Upper lobe of right lung (tissue), 1 donor: ENCODE results near the gene HOXB5. TPM values are rescaled to one million over a fixed set of nuclear protein-coding genes. Genes with fewer than 3 reads are reported as not detected.

Experiments used
- ATAC-seq: fragments of 200-7000 bp; cut with Tn5 transposase; one replicate; pipeline ENCODE4 v1.9.1; 2020; ENCODE audit warnings: mild to moderate bottlenecking, moderate library complexity
- DNase-seq: peaks from one replicate; pipeline ENCODE4 v3.0.0-alpha.2; 2020
- H3K27ac ChIP-seq: fragments of 200-600 bp; one replicate; pipeline ENCODE4 v1.8.0; 2022
- H3K27me3 ChIP-seq: fragments of 200-600 bp; one replicate; pipeline ENCODE4 v1.8.0; 2022; ENCODE audit warnings: mild to moderate bottlenecking
- H3K36me3 ChIP-seq: fragments of 200-600 bp; one replicate; pipeline ENCODE4 v1.8.0; 2022
- H3K4me1 ChIP-seq: fragments of 200-600 bp; one replicate; pipeline ENCODE4 v1.8.0; 2022
- H3K4me3 ChIP-seq: fragments of 200-600 bp; one replicate; pipeline ENCODE4 v1.8.0; 2022; ENCODE audit warnings: mild to moderate bottlenecking
- H3K9me3 ChIP-seq: fragments of 200-600 bp; one replicate; pipeline ENCODE4 v1.8.0; 2022
- CTCF ChIP-seq: fragments of 200-600 bp; IDR thresholded peaks from one replicate; pipeline ENCODE4 v1.8.0; 2022; ENCODE audit warnings: antibody characterized with exemption
- intact Hi-C: fragments of 100-400 bp; cut with DNase I; formaldehyde crosslinking; loops from one replicate; pipeline ENCODE4 v1.11.0; 2022
- total RNA-seq: library from RNA; stranded (reverse); fragmentation: NEBNext Ultra II Directional; extraction: Animal tissue kit (Norgen Biotek cat#: 25700); gene quantifications from one replicate; pipeline ENCODE4 v1.2.1, GENCODE V29; 2021
- donor health status: DM: no; HTN: yes; CAD: no; lungs with severe emphysema.

Gene HOXB5
- total RNA-seq, 1 donor from 2014 or later, result 4.4 TPM

GRCh38 chr17:48591255-48592056, 2.1 kb downstream of the HOXB5 start:
- ATAC-seq, result no peak
- Histone ChIP-seq H3K4me1 (peaks cover 39% of the 10 kb centered on the region), H3K4me3 (peak overlapping the region; percentile 55), H3K27me3 (peaks cover 73% of the 10 kb centered on the region), H3K27ac (peak overlapping the region; percentile 85), H3K36me3 (no peaks in the 10 kb centered on the region), H3K9me3 (no peaks in the 10 kb centered on the region)
- intact Hi-C loops, result loop anchor here (5.0 kb wide), 1 partner anchor 239 kb away; no protein-coding TSS in a partner anchor
- TF ChIP-seq CTCF, result no peak
- no peak for DNase-seq

- no peak for ATAC-seq
- no peak for TF ChIP-seq CTCF
- DNase-seq, result no peak
- Histone ChIP-seq H3K4me1 (peaks cover 46% of the 10 kb centered on the region), H3K4me3 (peak overlapping the region; percentile 55), H3K27me3 (peaks cover 73% of the 10 kb centered on the region), H3K9me3 (no peaks in the 10 kb centered on the region), H3K27ac (peak overlapping the region; percentile 85), H3K36me3 (no peaks in the 10 kb centered on the region)
- intact Hi-C loops, result loop anchor here (5.0 kb wide), 1 partner anchor 238 kb away; no protein-coding TSS in a partner anchor
Measured at GRCh38 chr17:48590607-48591161, 2.9 kb downstream of the HOXB5 start.

GRCh38 chr17:48589831-48590606, 3.6 kb downstream of the HOXB5 start, which contains the start of gene HOXB3:
HOXB3 (minus strand) TSS chr17:48590241; CDS start chr17:48552474, 37,767 bp downstream.
- DNase-seq (no peak), ATAC-seq (no peak)
- intact Hi-C loops, result loop anchor here (5.0 kb wide), 1 partner anchor 238 kb away; no protein-coding TSS in a partner anchor
- Histone ChIP-seq H3K36me3 (no peaks in the 10 kb centered on the region), H3K4me1 (peaks cover 48% of the 10 kb centered on the region), H3K27ac (peak within 1 kb of the TSS; percentile 85), H3K4me3 (peak within 1 kb of the TSS; percentile 55), H3K9me3 (no peaks in the 10 kb centered on the region), H3K27me3 (peaks cover 68% of the 10 kb centered on the region)
- no peak for TF ChIP-seq CTCF

- ATAC-seq, result no peak
Measured at GRCh38 chr17:48589060-48589830, 4.3 kb downstream of the HOXB5 start.

More at GRCh38 chr17:48589060-48589830, 4.3 kb downstream of the HOXB5 start:
- DNase-seq, result no peak
- Histone ChIP-seq H3K4me3 (peak overlapping the region; percentile 55), H3K36me3 (no peaks in the 10 kb centered on the region), H3K9me3 (no peaks in the 10 kb centered on the region), H3K4me1 (peaks cover 45% of the 10 kb centered on the region), H3K27me3 (peaks cover 64% of the 10 kb centered on the region), H3K27ac (peak overlapping the region; percentile 85)
- intact Hi-C loops, result no loop called here
- TF ChIP-seq CTCF, result no peak
